ENCODE data around the gene ADAMTS18.

DNA sequence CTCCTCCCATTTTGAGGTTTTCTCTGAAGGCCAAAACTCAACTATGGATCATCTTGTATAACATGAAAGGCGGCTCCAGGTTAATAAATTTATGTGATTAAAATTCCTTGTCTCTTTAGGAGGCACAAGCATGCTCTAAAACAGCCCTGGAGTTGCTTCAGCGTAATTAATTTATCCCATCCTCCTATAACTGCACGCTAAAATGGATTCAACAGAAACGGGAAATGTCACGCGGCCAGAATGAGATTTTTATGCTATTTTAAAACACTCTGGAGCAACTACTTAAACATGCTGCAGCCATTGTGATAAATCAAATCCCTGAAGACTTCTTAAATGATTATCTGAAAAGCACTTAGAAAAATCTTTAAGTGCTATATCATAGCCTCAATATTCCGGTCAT lies 106.6 kb downstream of the ADAMTS18 start:
- TF ChIP-seq, protein P1, sequence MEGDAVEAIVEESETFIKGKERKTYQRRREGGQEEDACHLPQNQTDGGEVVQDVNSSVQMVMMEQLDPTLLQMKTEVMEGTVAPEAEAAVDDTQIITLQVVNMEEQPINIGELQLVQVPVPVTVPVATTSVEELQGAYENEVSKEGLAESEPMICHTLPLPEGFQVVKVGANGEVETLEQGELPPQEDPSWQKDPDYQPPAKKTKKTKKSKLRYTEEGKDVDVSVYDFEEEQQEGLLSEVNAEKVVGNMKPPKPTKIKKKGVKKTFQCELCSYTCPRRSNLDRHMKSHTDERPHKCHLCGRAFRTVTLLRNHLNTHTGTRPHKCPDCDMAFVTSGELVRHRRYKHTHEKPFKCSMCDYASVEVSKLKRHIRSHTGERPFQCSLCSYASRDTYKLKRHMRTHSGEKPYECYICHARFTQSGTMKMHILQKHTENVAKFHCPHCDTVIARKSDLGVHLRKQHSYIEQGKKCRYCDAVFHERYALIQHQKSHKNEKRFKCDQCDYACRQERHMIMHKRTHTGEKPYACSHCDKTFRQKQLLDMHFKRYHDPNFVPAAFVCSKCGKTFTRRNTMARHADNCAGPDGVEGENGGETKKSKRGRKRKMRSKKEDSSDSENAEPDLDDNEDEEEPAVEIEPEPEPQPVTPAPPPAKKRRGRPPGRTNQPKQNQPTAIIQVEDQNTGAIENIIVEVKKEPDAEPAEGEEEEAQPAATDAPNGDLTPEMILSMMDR (IDR thresholded peaks at IDR 0.05) = no peak
- TF ChIP-seq POLR2AphosphoS5 (IDR thresholded peaks at IDR 0.05) = no peak
